H1 (cell line): ENCODE results near the gene GSG1L.

ENCODE experiments used
- CTCF ChIP-seq, 3 experiments: IDR thresholded peaks; 1 replicate in 2 of 3; 2 replicates in 1 of 3; pipeline versions ENCODE4 v1.5.1 to v1.6.1; 2011; ENCODE audit warnings: low read length in 3 of 3, mild to moderate bottlenecking in 3 of 3, inconsistent platforms in 2 of 3, low read depth in 1 of 3, moderate library complexity in 1 of 3; ENCODE audit not compliant: insufficient read depth in 1 of 3; ENCODE audit errors: control extremely low read depth in 1 of 3
- EP300 ChIP-seq, 2 experiments: IDR thresholded peaks; 1 replicate in 1 of 2; 2 replicates in 1 of 2; pipeline ENCODE4 v1.6.1; 2011 to 2012; ENCODE audit warnings: low read depth in 2 of 2, low read length in 2 of 2, mild to moderate bottlenecking in 2 of 2, borderline replicate concordance in 1 of 2, inconsistent platforms in 1 of 2, moderate library complexity in 1 of 2
- EZH2 ChIP-seq: fragments of 200-600 bp; sonication (generic); IDR thresholded peaks from 2 replicates; pipeline ENCODE4 v1.7.1; 2012; ENCODE audit warnings: low read depth, mild to moderate bottlenecking, moderate library complexity, low read length, inconsistent platforms; ENCODE audit not compliant: severe bottlenecking
- FOSL1 ChIP-seq: IDR thresholded peaks from 2 replicates; pipeline ENCODE4 v1.6.1; 2011; ENCODE audit warnings: mild to moderate bottlenecking, low read depth, low read length, moderate library complexity; ENCODE audit not compliant: insufficient read depth
- GABPA ChIP-seq: IDR thresholded peaks from 2 replicates; pipeline ENCODE4 v1.6.1; 2011; ENCODE audit warnings: mild to moderate bottlenecking, low read length, moderate library complexity, borderline replicate concordance; ENCODE audit not compliant: insufficient read depth
- JUN ChIP-seq: IDR thresholded peaks from 2 replicates; pipeline ENCODE4 v1.6.1; 2011; ENCODE audit warnings: low read depth, mild to moderate bottlenecking, improper control_type of control experiment, low read length
- KDM4A ChIP-seq: IDR thresholded peaks from one replicate; pipeline ENCODE4 v1.7.1; 2012; ENCODE audit warnings: low read depth, mild to moderate bottlenecking, moderate library complexity, low read length, inconsistent platforms; ENCODE audit not compliant: severe bottlenecking
- POLR2A ChIP-seq, 2 experiments: IDR thresholded peaks; 1 replicate in 1 of 2; 2 replicates in 1 of 2; pipeline ENCODE4 v1.6.1; 2011; ENCODE audit warnings: low read depth in 2 of 2, low read length in 2 of 2, mild to moderate bottlenecking in 2 of 2; ENCODE audit errors: control extremely low read depth in 1 of 2
- RFX5 ChIP-seq: IDR thresholded peaks from 2 replicates; pipeline ENCODE4 v1.6.1; 2011; ENCODE audit warnings: low read depth, low read length, improper control_type of control experiment, borderline replicate concordance
- SIN3A ChIP-seq, 2 experiments: IDR thresholded peaks in 1 of 2; conservative IDR thresholded peaks in 1 of 2; 2 replicates each; pipeline ENCODE4 v1.6.1; 2011 to 2012; ENCODE audit warnings: low read length in 2 of 2, improper control_type of control experiment in 1 of 2, low read depth in 1 of 2, mild to moderate bottlenecking in 1 of 2
- SP2 ChIP-seq: IDR thresholded peaks from 2 replicates; pipeline ENCODE4 v1.6.1; 2012; ENCODE audit warnings: mild to moderate bottlenecking, low read length, inconsistent platforms
- SUZ12 ChIP-seq: fragments of 200-600 bp; sonication (generic); IDR thresholded peaks from 2 replicates; pipeline ENCODE4 v1.6.1; 2012; ENCODE audit warnings: mild to moderate bottlenecking, inconsistent platforms, low read length, moderate library complexity, mixed read lengths

- TF ChIP-seq FOSL1 (no peak), SP2 (no peak), CTCF (IDR thresholded peaks at IDR 0.05; ENCODE audit: control extremely low read depth in 1 of 3, insufficient read depth in 1 of 3, low read depth in 1 of 3, low read length in 3 of 3) (no peak), SUZ12 (no peak; the same call in 1 of the 2 replicates), KDM4A (no peak), GABPA (no peak), RFX5 (no peak), EZH2 (no peak), POLR2A (IDR thresholded peaks at IDR 0.05; ENCODE audit: control extremely low read depth in 1 of 2, low read depth in 2 of 2, low read length in 2 of 2) (no peak), JUN (no peak), SIN3A (conservative IDR thresholded peaks at IDR 0.05 in 1 of 2, IDR thresholded peaks at IDR 0.05 in 1 of 2; ENCODE audit: low read depth in 1 of 2, low read length in 2 of 2) (no peak), EP300 (IDR thresholded peaks at IDR 0.05; ENCODE audit: borderline replicate concordance in 1 of 2, low read depth in 2 of 2, low read length in 2 of 2) (no peak)
Measured at GRCh38 chr16:28061352-28062101, 2.0 kb downstream of the GSG1L start.
